Activated CD8-positive, alpha-beta T cell treated with anti-CD3 and anti-CD28 coated beads for 36 hours (primary cell): ENCODE measurements around the gene CCER1. TPM values are rescaled to one million over a fixed set of nuclear protein-coding genes. Genes with fewer than 3 reads are reported as not detected.

Experiments used
- ATAC-seq: fragments of 200-7000 bp; cut with Tn5 transposase; one replicate; pipeline ENCODE4 v1.10.0; 2021; ENCODE audit warnings: mild to moderate bottlenecking, moderate library complexity
- CTCF ChIA-PET: fragments of 350-600 bp; sonication (Branson Sonifier 250); formaldehyde crosslinking; loops from one replicate; lab custom pipeline; 2021; ENCODE audit warnings: antibody characterized with exemption; lab: Charles Lee
- POLR2A ChIA-PET: fragments of 350-600 bp; sonication (Branson Sonifier 250); formaldehyde crosslinking; loops from one replicate; lab custom pipeline; 2021; ENCODE audit warnings: antibody characterized with exemption; lab: Charles Lee
- DNase-seq: peaks from one replicate; pipeline ENCODE4 v3.0.0-alpha.2; 2020
- H3K27ac Mint-ChIP-seq: one replicate; pipeline ENCODE4 v1.8.0; 2021; ENCODE audit warnings: mild to moderate bottlenecking, mixed read lengths
- H3K27me3 Mint-ChIP-seq: one replicate; pipeline ENCODE4 v1.8.0; 2021; ENCODE audit warnings: mixed read lengths
- H3K36me3 Mint-ChIP-seq: one replicate; pipeline ENCODE4 v1.8.0; 2021; ENCODE audit warnings: low read depth, mixed read lengths
- H3K4me1 Mint-ChIP-seq: one replicate; pipeline ENCODE4 v1.8.0; 2021; ENCODE audit warnings: low read depth, mixed read lengths
- H3K4me3 Mint-ChIP-seq: one replicate; pipeline ENCODE4 v1.8.0; 2021; ENCODE audit warnings: mild to moderate bottlenecking, moderate library complexity, mixed read lengths
- H3K9me3 Mint-ChIP-seq: one replicate; pipeline ENCODE4 v1.8.0; 2021; ENCODE audit warnings: mixed read lengths
- CTCF ChIP-seq: fragments of 200-600 bp; IDR thresholded peaks from one replicate; pipeline ENCODE4 v1.8.0; 2022; ENCODE audit warnings: antibody characterized with exemption, mild to moderate bottlenecking
- intact Hi-C: fragments of 100-400 bp; cut with micrococcal nuclease; formaldehyde crosslinking; loops from one replicate; pipeline ENCODE4 v1.10.0; 2022
- total RNA-seq, 2 experiments: library from RNA; stranded (reverse); gene quantifications; one replicate each; pipeline ENCODE4 v1.2.3, GENCODE V29; 2021

CCER1 gene
- total RNA-seq, 2 experiments from 2014 or later: not detected

- Mint-ChIP-seq H3K27ac (no peak overlapping the region), H3K36me3 (no peaks in the 10 kb centered on the region), H3K27me3 (peaks cover 12% of the 10 kb centered on the region), H3K4me1 (no peaks in the 10 kb centered on the region), H3K9me3 (no peaks in the 10 kb centered on the region), H3K4me3 (no peak overlapping the region)
- no peak for ATAC-seq
- CTCF ChIA-PET: no interaction called here
- TF ChIP-seq CTCF: no peak
- intact Hi-C loops: loop anchor here (10.0 kb wide), 1 partner anchor 383 kb away; no protein-coding TSS in a partner anchor
- no peak for DNase-seq
- POLR2A ChIA-PET: no interaction called here
Measured at GRCh38 chr12:90972226-90972625, 17.2 kb upstream of the CCER1 start.

GRCh38 chr12:90970911-90971310 is 15.9 kb upstream of the CCER1 start:
- Mint-ChIP-seq H3K4me3 (no peak overlapping the region), H3K9me3 (no peaks in the 10 kb centered on the region), H3K36me3 (no peaks in the 10 kb centered on the region), H3K27ac (no peak overlapping the region), H3K4me1 (no peaks in the 10 kb centered on the region), H3K27me3 (peaks cover 14% of the 10 kb centered on the region)
- intact Hi-C loops: loop anchor here (10.0 kb wide), 1 partner anchor 384 kb away; no protein-coding TSS in a partner anchor
- no peak for DNase-seq
- ChIA-PET CTCF (interaction anchor here (2.2 kb wide), 1 partner anchor 137 kb away, joined by 9 read pairs; no protein-coding TSS in a partner anchor), POLR2A (no interaction called here)
- no peak for ATAC-seq
- no peak for TF ChIP-seq CTCF

GRCh38 chr12:90970471-90970870 is 15.5 kb upstream of the CCER1 start:
- Mint-ChIP-seq H3K27me3 (peaks cover 14% of the 10 kb centered on the region), H3K9me3 (no peaks in the 10 kb centered on the region), H3K4me1 (no peaks in the 10 kb centered on the region), H3K27ac (no peak overlapping the region), H3K4me3 (no peak overlapping the region), H3K36me3 (no peaks in the 10 kb centered on the region)
- ChIA-PET CTCF (interaction anchor here (2.2 to 2.6 kb wide), 2 partner anchors 11 to 138 kb away, joined by 6 to 9 read pairs; no protein-coding TSS in a partner anchor), POLR2A (no interaction called here)
- intact Hi-C loops: loop anchor here (10.0 kb wide), 1 partner anchor 384 kb away; no protein-coding TSS in a partner anchor
- DNase-seq: no peak
- no peak for ATAC-seq
- TF ChIP-seq CTCF: no peak

- ChIA-PET CTCF (interaction anchor here (0.6 to 2.6 kb wide), 5 partner anchors 8 to 1437 kb away, joined by 3 to 9 read pairs (median 4); no protein-coding TSS in a partner anchor), POLR2A (no interaction called here)
- H3K36me3 Mint-ChIP-seq: no peaks in the 10 kb centered on the region
- no peaks in the 10 kb centered on the region for H3K4me1 Mint-ChIP-seq
- no peak overlapping the region for H3K27ac Mint-ChIP-seq
- ATAC-seq (no peak), DNase-seq (no peak)
- H3K9me3 Mint-ChIP-seq: no peaks in the 10 kb centered on the region
- intact Hi-C loops: loop anchor here (10.0 kb wide), 1 partner anchor 385 kb away; no protein-coding TSS in a partner anchor
- no peak overlapping the region for H3K4me3 Mint-ChIP-seq
- TF ChIP-seq CTCF: no peak
- H3K27me3 Mint-ChIP-seq: peaks cover 14% of the 10 kb centered on the region
Measured at GRCh38 chr12:90969851-90970250, 14.9 kb upstream of the CCER1 start.

- Mint-ChIP-seq H3K4me3 (no peak overlapping the region), H3K9me3 (no peaks in the 10 kb centered on the region), H3K27me3 (peaks cover 12% of the 10 kb centered on the region), H3K27ac (no peak overlapping the region), H3K4me1 (no peaks in the 10 kb centered on the region), H3K36me3 (no peaks in the 10 kb centered on the region)
- ChIA-PET POLR2A (no interaction called here), CTCF (interaction anchor here (0.7 to 2.6 kb wide), 4 partner anchors 9 to 139 kb away, joined by 3 to 9 read pairs (median 5); no protein-coding TSS in a partner anchor)
- DNase-seq (no peak), ATAC-seq (no peak)
- intact Hi-C loops: no loop called here
- TF ChIP-seq CTCF: no peak
Measured at GRCh38 chr12:90969346-90969745, 14.4 kb upstream of the CCER1 start.
